ENCODE measurements around the gene CPEB1. TPM values are rescaled to one million over a fixed set of nuclear protein-coding genes. Genes with fewer than 3 reads are reported as not detected.

CPEB1 gene
- total and polyA plus RNA-seq, 2 experiments from 2014 or later = 4.1 to 9.4 TPM

GRCh38 chr15:82552861-82553260, 94.3 kb downstream of the CPEB1 start:
- Histone ChIP-seq H3K27me3 (ENCODE audit: insufficient read depth) (no peaks in the 10 kb centered on the region), H3K27ac (ENCODE audit: low read depth) (no peak overlapping the region), H3K36me3 (ENCODE audit: insufficient read depth) (no peaks in the 10 kb centered on the region), H3K4me1 (ENCODE audit: insufficient read depth) (no peaks in the 10 kb centered on the region), H3K4me3 (no peak overlapping the region), H3K4me2 (no peak overlapping the region), H3K79me2 (replicated peaks; ENCODE audit: insufficient read depth) (no peaks in the 10 kb centered on the region), H4K20me1 (replicated peaks; ENCODE audit: insufficient read depth) (no peaks in the 10 kb centered on the region), H3F3A (replicated peaks; ENCODE audit: low read depth) (no peaks in the 10 kb centered on the region), H2AFZ (no peak overlapping the region), H3K9me2 (ENCODE audit: insufficient read depth) (no peaks in the 10 kb centered on the region; the same call in 1 of the 2 replicates)
- Mint-ChIP-seq H3K9me3 (no peaks in the 10 kb centered on the region), H3K27me3 (ENCODE audit: insufficient read depth, low read depth, poor library complexity) (no peaks in the 10 kb centered on the region), H3K4me3 (no peak overlapping the region), H3K36me3 (ENCODE audit: low read depth) (no peaks in the 10 kb centered on the region), H3K4me1 (peaks cover 16% of the 10 kb centered on the region), H3K27ac (no peak overlapping the region)
- TF ChIP-seq REST (IDR thresholded peaks at IDR 0.05; ENCODE audit: unreplicated experiment) = no peak
- ATAC-seq (no peak), DNase-seq (ENCODE audit: low spot score) (no peak)

- Histone ChIP-seq H3K9me2 (ENCODE audit: insufficient read depth) (no peaks in the 10 kb centered on the region; the same call in 1 of the 2 replicates), H3K4me2 (no peak overlapping the region), H3K4me1 (ENCODE audit: insufficient read depth) (no peaks in the 10 kb centered on the region), H3F3A (replicated peaks; ENCODE audit: low read depth) (no peaks in the 10 kb centered on the region), H3K79me2 (replicated peaks; ENCODE audit: insufficient read depth) (no peaks in the 10 kb centered on the region), H3K36me3 (ENCODE audit: insufficient read depth) (no peaks in the 10 kb centered on the region), H3K4me3 (no peak overlapping the region), H3K27ac (ENCODE audit: low read depth) (no peak overlapping the region), H3K27me3 (ENCODE audit: insufficient read depth) (no peaks in the 10 kb centered on the region), H4K20me1 (replicated peaks; ENCODE audit: insufficient read depth) (no peaks in the 10 kb centered on the region), H2AFZ (no peak overlapping the region)
- H3K27me3 Mint-ChIP-seq (ENCODE audit: insufficient read depth, low read depth, poor library complexity) = peaks cover 2% of the 10 kb centered on the region
- ATAC-seq (peak; percentile 39; the same call in 2 of the 3 replicates), DNase-seq (ENCODE audit: low spot score) (no peak)
- no peak overlapping the region for H3K4me3 Mint-ChIP-seq
- H3K4me1 Mint-ChIP-seq = peaks cover 16% of the 10 kb centered on the region
- H3K27ac Mint-ChIP-seq = no peak overlapping the region
- no peaks in the 10 kb centered on the region for H3K9me3 Mint-ChIP-seq
- no peaks in the 10 kb centered on the region for H3K36me3 Mint-ChIP-seq (ENCODE audit: low read depth)
- TF ChIP-seq REST (IDR thresholded peaks at IDR 0.05; ENCODE audit: unreplicated experiment) (no peak), ETS1 (IDR thresholded peaks at IDR 0.05) (no peak), EZH2phosphoT487 (IDR thresholded peaks at IDR 0.05; ENCODE audit: unreplicated experiment) (no peak), EZH2 (IDR thresholded peaks at IDR 0.05; ENCODE audit: low read depth, unreplicated experiment) (no peak), POLR2AphosphoS5 (IDR thresholded peaks at IDR 0.05; ENCODE audit: low read depth) (no peak)
- TF ChIP-seq, protein P1, sequence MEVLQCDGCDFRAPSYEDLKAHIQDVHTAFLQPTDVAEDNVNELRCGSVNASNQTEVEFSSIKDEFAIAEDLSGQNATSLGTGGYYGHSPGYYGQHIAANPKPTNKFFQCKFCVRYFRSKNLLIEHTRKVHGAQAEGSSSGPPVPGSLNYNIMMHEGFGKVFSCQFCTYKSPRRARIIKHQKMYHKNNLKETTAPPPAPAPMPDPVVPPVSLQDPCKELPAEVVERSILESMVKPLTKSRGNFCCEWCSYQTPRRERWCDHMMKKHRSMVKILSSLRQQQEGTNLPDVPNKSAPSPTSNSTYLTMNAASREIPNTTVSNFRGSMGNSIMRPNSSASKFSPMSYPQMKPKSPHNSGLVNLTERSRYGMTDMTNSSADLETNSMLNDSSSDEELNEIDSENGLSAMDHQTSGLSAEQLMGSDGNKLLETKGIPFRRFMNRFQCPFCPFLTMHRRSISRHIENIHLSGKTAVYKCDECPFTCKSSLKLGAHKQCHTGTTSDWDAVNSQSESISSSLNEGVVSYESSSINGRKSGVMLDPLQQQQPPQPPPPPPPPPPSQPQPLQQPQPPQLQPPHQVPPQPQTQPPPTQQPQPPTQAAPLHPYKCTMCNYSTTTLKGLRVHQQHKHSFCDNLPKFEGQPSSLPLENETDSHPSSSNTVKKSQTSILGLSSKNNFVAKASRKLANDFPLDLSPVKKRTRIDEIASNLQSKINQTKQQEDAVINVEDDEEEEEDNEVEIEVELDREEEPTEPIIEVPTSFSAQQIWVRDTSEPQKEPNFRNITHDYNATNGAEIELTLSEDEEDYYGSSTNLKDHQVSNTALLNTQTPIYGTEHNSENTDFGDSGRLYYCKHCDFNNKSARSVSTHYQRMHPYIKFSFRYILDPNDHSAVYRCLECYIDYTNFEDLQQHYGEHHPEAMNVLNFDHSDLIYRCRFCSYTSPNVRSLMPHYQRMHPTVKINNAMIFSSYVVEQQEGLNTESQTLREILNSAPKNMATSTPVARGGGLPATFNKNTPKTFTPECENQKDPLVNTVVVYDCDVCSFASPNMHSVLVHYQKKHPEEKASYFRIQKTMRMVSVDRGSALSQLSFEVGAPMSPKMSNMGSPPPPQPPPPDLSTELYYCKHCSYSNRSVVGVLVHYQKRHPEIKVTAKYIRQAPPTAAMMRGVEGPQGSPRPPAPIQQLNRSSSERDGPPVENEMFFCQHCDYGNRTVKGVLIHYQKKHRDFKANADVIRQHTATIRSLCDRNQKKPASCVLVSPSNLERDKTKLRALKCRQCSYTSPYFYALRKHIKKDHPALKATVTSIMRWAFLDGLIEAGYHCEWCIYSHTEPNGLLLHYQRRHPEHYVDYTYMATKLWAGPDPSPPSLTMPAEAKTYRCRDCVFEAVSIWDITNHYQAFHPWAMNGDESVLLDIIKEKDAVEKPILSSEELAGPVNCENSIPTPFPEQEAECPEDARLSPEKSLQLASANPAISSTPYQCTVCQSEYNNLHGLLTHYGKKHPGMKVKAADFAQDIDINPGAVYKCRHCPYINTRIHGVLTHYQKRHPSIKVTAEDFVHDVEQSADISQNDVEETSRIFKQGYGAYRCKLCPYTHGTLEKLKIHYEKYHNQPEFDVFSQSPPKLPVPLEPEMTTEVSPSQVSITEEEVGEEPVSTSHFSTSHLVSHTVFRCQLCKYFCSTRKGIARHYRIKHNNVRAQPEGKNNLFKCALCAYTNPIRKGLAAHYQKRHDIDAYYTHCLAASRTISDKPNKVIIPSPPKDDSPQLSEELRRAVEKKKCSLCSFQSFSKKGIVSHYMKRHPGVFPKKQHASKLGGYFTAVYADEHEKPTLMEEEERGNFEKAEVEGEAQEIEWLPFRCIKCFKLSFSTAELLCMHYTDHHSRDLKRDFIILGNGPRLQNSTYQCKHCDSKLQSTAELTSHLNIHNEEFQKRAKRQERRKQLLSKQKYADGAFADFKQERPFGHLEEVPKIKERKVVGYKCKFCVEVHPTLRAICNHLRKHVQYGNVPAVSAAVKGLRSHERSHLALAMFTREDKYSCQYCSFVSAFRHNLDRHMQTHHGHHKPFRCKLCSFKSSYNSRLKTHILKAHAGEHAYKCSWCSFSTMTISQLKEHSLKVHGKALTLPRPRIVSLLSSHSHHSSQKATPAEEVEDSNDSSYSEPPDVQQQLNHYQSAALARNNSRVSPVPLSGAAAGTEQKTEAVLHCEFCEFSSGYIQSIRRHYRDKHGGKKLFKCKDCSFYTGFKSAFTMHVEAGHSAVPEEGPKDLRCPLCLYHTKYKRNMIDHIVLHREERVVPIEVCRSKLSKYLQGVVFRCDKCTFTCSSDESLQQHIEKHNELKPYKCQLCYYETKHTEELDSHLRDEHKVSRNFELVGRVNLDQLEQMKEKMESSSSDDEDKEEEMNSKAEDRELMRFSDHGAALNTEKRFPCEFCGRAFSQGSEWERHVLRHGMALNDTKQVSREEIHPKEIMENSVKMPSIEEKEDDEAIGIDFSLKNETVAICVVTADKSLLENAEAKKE (CRISPR knock-in tag; IDR thresholded peaks at IDR 0.05) = no peak
These were observed 95.4 kb downstream of the CPEB1 start for GRCh38 chr15:82551646-82552247.
